GM19193 (cell line): Measurements from ENCODE around the gene CD6.

Experiments
- POLR2A ChIP-seq: IDR thresholded peaks from 4 replicates; pipeline ENCODE4 v1.6.1; 2011; ENCODE audit not compliant: insufficient read depth, insufficient read length; ENCODE audit errors: extremely low read depth

CD6 gene

GRCh38 chr11:60960405-60960804 is 11.1 kb upstream of the CD6 start:
- no peak for TF ChIP-seq POLR2A

GRCh38 chr11:60964801-60965200 is 6.7 kb upstream of the CD6 start:
- TF ChIP-seq POLR2A = no peak

DNA sequence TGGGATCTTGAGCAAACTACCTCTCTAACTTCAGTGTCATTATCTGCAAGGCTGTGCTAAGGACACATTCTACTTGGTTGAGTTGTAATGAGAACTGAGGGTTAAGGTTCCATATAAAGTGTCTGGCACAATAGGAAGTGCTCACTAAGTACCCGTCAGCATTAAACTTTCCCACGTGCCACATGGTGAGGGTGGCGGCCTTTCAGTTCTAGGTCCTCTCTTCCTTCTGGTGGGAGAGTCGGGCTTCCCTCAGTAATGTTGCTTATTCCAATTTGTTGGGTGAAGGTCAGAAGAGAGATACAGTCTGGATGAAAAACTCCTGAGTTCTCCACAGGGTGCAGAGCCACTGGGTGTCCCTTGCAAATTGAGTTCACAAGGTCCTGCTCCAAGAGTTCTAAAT is 4.6 kb upstream of the CD6 start:
- no peak for TF ChIP-seq POLR2A

DNA sequence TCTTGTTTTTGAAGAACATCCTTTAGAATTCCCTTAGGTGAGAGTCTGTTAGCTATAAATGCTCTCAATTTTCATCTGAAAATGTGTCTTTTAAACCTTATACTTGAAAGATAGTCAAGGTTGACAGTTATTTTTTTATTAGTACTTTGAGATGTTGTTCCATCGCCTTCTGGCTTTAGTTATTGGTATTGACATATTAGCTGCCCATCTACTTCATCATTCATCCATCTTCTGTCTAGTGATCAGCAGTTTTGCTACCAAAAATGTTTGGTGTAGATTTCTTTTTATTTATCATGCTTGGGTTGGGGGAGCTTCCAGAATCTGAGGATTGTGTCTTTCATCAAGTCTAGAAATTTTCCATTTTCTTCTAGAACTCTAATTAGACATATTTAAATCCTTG is 3.3 kb upstream of the CD6 start:
- TF ChIP-seq POLR2A = no peak

- no peak for TF ChIP-seq POLR2A
These were observed 1.1 kb upstream of the CD6 start for GRCh38 chr11:60970369-60970774.

DNA sequence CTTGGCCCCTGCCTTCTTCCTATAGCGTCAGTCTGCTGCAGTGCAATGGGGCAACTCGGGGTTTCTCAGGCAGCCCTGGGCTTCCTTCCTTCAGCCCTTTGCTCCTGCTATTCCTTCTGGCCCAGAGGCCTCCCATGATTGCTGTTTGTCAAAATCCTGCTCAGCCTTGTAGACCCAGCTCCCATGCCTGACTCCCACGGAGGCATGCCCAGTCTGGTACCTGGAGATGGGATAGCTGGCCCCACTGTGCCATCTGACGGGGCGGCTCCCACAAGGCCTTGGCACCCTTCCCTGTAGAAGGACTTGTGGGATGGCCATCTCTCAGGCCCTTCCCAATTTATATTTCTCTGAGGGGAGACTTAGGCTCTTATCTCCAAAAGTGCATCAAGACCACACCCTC is 590 bp upstream of the CD6 start:
- TF ChIP-seq POLR2A = no peak

GRCh38 chr11:60972182-60973030 is 926 bp downstream of the CD6 start:
- no peak for TF ChIP-seq POLR2A

DNA sequence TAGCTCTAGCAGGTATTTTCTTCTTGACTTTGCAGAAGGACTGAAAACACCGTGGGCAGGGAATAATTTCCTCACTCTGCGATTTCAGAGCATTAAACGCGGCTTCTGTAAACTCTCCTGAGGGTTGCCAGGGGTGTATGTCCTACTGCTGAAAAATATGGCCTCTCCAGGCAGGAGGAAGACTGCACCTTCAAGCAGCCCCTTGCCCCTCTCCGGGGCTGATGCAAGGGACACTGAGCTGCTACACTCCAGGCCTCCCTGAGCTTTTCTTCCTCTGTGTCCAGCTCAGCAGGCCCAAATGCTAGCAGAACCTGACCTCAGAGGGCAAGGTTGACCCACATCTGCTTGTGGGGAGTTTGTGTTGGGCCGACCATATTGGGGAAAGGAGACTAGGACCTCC is 2.2 kb downstream of the CD6 start:
- no peak for TF ChIP-seq POLR2A

DNA sequence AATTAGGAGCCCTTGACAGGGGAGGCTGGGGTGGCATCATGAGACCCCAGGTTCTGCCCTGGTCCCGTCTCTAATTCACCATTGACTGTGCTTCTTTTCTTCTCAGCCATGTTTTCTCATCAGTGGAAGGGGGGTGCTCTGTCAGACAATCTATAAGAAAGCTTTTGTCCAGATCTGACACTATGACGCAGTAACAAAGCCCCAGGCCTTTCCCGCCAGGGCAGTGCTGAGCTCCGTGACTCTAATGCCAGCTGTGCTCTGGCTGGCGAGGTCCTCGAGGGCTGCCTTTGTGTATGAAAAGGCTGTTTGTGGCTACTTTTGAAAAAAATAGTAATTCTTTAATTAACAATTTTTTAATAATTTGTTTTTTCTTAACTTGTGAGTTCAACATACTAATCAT is 3.2 kb downstream of the CD6 start:
- TF ChIP-seq POLR2A = no peak

- TF ChIP-seq POLR2A = no peak
These were observed 5.7 kb downstream of the CD6 start for GRCh38 chr11:60977224-60977623.

- no peak for TF ChIP-seq POLR2A
These were observed 6.4 kb downstream of the CD6 start for GRCh38 chr11:60977836-60978235.

- no peak for TF ChIP-seq POLR2A
These were observed 7.3 kb downstream of the CD6 start for GRCh38 chr11:60978546-60979380.

- TF ChIP-seq POLR2A = no peak
These were observed 10.0 kb downstream of the CD6 start for GRCh38 chr11:60981515-60981914.

- no peak for TF ChIP-seq POLR2A
These were observed 10.7 kb downstream of the CD6 start for GRCh38 chr11:60982184-60982583.

- TF ChIP-seq POLR2A = no peak
These were observed 12.7 kb downstream of the CD6 start for GRCh38 chr11:60984149-60984548.

- no peak for TF ChIP-seq POLR2A
These were observed 13.2 kb downstream of the CD6 start for GRCh38 chr11:60984636-60985035.
